Measurements from ENCODE around the gene SDC1.

GRCh38 chr2:20179755-20180594 lies 45.0 kb downstream of the SDC1 start:
- TF ChIP-seq CTCF (IDR thresholded peaks at IDR 0.05; ENCODE audit: low read depth, low read length) (no peak), POLR2A (IDR thresholded peaks at IDR 0.05; ENCODE audit: extremely low read depth, insufficient read length) (no peak)

Measured in NB4 (cell line).